Kidney epithelial cell (primary cell): ENCODE results near the gene ABCC8. TPM values are rescaled to one million over a fixed set of nuclear protein-coding genes. Genes with fewer than 3 reads are reported as not detected.
A peak's percentile ranks its signal among the peaks of the same experiment; 100 is the strongest.

Experiments used
- DNase-seq: peaks from one replicate; pipeline ENCODE4 v3.0.0-alpha.2; 2010; ENCODE audit warnings: low read depth
- H3K27me3 ChIP-seq: 2 replicates; pipeline ENCODE4 v1.6.0; 2011; ENCODE audit warnings: low read length; ENCODE audit not compliant: control insufficient read depth, insufficient read depth
- H3K36me3 ChIP-seq: 2 replicates; pipeline ENCODE4 v1.5.1; 2011; ENCODE audit warnings: low read length; ENCODE audit not compliant: control insufficient read depth, insufficient read depth
- H3K4me3 ChIP-seq: 2 replicates; pipeline ENCODE4 v1.5.1; 2011; ENCODE audit warnings: low read depth, mild to moderate bottlenecking, control low read depth, low read length
- total RNA-seq: library from RNA; depleted of rRNA; stranded (reverse); fragments of >200 nt; gene quantifications from 2 replicates; pipeline ENCODE4 v1.2.3, GENCODE V29; 2015
- TF ChIP-seq, protein P1 (sequence below): IDR thresholded peaks from 2 replicates; pipeline ENCODE4 v1.5.1; 2011; ENCODE audit warnings: mild to moderate bottlenecking, moderate library complexity, low read length, control low read depth, inconsistent platforms; ENCODE audit not compliant: insufficient read depth, poor library complexity, severe bottlenecking

The ABCC8 gene
- total RNA-seq, 1 donor from 2014 or later = not detected

DNA sequence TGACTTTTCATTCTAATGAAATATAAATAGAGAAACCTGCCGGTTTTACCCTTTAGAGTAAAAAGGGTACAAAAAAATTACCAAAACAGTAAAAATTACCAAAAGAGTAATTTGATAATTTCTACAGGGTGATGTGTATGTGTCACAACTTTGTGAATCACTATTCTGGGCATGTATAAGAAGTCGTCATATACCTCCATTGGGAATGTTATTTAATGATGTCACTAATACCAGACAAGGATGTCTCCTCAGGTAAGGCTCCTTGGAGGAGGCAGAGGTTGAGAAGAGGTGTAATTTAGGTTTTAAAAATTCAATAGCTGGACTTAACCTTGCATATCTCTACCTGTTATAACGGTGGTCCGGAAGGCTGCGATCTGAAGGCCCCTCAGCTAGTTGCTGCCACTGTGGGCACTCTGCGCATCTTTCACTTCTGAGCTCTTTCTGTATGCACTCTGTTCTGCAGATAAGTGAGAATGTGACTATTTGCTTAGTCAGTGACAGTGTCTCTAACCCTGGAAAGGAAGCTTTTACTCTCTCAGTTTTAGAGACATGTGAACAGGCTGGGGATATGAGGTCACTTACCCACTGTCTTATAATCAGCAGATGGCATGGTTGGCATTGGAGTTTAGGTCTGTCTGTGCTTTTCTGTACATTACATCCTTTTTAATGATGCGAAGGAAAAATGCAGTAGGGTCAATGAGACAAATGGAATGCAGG is 126.0 kb downstream of the ABCC8 start:
- Histone ChIP-seq H3K27me3 (peaks cover 3% of the 10 kb centered on the region), H3K36me3 (no peaks in the 10 kb centered on the region), H3K4me3 (no peak overlapping the region)
- TF ChIP-seq, protein P1, sequence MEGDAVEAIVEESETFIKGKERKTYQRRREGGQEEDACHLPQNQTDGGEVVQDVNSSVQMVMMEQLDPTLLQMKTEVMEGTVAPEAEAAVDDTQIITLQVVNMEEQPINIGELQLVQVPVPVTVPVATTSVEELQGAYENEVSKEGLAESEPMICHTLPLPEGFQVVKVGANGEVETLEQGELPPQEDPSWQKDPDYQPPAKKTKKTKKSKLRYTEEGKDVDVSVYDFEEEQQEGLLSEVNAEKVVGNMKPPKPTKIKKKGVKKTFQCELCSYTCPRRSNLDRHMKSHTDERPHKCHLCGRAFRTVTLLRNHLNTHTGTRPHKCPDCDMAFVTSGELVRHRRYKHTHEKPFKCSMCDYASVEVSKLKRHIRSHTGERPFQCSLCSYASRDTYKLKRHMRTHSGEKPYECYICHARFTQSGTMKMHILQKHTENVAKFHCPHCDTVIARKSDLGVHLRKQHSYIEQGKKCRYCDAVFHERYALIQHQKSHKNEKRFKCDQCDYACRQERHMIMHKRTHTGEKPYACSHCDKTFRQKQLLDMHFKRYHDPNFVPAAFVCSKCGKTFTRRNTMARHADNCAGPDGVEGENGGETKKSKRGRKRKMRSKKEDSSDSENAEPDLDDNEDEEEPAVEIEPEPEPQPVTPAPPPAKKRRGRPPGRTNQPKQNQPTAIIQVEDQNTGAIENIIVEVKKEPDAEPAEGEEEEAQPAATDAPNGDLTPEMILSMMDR = no peak
- DNase-seq = no peak

- Histone ChIP-seq H3K27me3 (peaks cover 3% of the 10 kb centered on the region), H3K4me3 (no peak overlapping the region), H3K36me3 (no peaks in the 10 kb centered on the region)
- DNase-seq = no peak
- TF ChIP-seq, protein P1 = no peak
These were observed 129.0 kb downstream of the ABCC8 start for GRCh38 chr11:17347676-17348075.

DNA sequence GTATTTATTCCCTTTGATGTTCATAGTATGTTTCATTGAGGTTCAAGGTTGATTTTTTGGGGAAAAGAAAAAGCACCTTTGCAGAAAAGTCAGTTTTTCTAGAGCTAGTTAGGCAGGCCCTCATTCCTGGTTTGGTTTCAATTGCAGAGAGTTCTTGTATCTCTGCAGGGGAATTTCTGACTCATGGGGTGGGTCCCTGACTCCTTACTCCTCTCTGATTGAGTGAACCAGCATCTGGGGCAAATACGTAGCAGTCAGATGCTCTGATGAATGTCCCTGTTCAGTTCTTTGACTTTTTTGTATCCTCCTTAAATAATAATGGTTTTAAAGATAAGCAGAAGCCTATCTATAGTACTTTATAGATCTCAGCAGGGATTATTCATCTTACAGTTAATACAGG is 132.7 kb downstream of the ABCC8 start:
- H3K27me3 ChIP-seq = no peaks in the 10 kb centered on the region
- TF ChIP-seq, protein P1 = no peak
- H3K36me3 ChIP-seq = no peaks in the 10 kb centered on the region
- no peak overlapping the region for H3K4me3 ChIP-seq
- peak; percentile 23 for DNase-seq

- Histone ChIP-seq H3K36me3 (no peaks in the 10 kb centered on the region), H3K27me3 (no peaks in the 10 kb centered on the region), H3K4me3 (no peak overlapping the region)
- TF ChIP-seq, protein P1 = no peak
- DNase-seq = no peak
These were observed 133.4 kb downstream of the ABCC8 start for GRCh38 chr11:17343257-17343656.

Other genes with a start within 250 kb of the ABCC8 start
- gene NUCB2, start 200.1 kb downstream of the ABCC8 start, total RNA-seq = 26.1 and 35.2 TPM in 2 replicates
- gene NCR3LG1, start 125.0 kb downstream of the ABCC8 start, total RNA-seq = 10.1 and 11.4 TPM in 2 replicates
- 1.2 and 1.3 TPM in 2 replicates for gene KCNJ11, start 88.2 kb downstream of the ABCC8 start, total RNA-seq
- gene USH1C, start 67.6 kb upstream of the ABCC8 start, total RNA-seq = 0.75 and 1.8 TPM in 2 replicates
- not detected in 2 replicates for gene OTOG, start 70.4 kb upstream of the ABCC8 start, total RNA-seq
- not detected in 2 replicates for gene MYOD1, start 242.7 kb upstream of the ABCC8 start, total RNA-seq